WTC11 (cell line): ENCODE results near the gene ST8SIA4.

Experiments used
- ELF4 ChIP-seq: sonication (generic); formaldehyde crosslinking; IDR thresholded peaks from 2 replicates; pipeline ENCODE4 v1.8.1; 2022; ENCODE audit warnings: low read depth, mild to moderate bottlenecking, moderate library complexity, missing genetic modification reagents
- ZNF121 ChIP-seq: sonication (generic); formaldehyde crosslinking; IDR thresholded peaks from 2 replicates; pipeline ENCODE4 v1.8.0; 2023; ENCODE audit warnings: missing genetic modification reagents
- TF ChIP-seq, protein P1 (sequence below): fragments of 200-600 bp; IDR thresholded peaks from 2 replicates; pipeline ENCODE4 v1.8.0; 2022; ENCODE audit warnings: antibody characterized with exemption
- TF ChIP-seq, protein P2 (sequence below): sonication (generic); formaldehyde crosslinking; IDR thresholded peaks from 2 replicates; pipeline ENCODE4 v1.8.0; 2022; ENCODE audit warnings: mild to moderate bottlenecking, missing genetic modification reagents
- TF ChIP-seq, protein P3 (sequence below): sonication (generic); formaldehyde crosslinking; IDR thresholded peaks from 2 replicates; pipeline ENCODE4 v1.8.0; 2022; ENCODE audit warnings: mild to moderate bottlenecking, missing genetic modification reagents

DNA sequence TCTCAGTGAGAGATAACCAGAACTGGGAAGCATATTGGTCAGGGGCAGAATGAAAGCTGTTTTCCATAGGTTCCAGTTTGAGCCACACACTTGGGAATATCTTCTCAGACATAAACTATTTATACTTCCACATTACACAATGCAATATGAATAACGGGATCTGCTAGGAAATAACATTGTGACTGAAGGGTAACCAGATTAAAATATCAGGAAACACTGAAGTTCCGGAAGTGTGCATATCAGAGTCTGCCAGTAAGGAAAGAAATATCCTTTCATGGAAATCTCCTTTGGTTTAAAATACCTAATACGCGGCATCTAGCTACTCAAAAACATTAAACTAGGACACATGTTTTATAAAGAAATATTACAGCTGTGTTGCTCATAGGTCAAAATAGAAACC lies 56.3 kb downstream of the ST8SIA4 start:
- TF ChIP-seq ZNF121 (CRISPR knock-in tag) (no peak), ELF4 (CRISPR knock-in tag) (no peak)
- TF ChIP-seq, protein P1, sequence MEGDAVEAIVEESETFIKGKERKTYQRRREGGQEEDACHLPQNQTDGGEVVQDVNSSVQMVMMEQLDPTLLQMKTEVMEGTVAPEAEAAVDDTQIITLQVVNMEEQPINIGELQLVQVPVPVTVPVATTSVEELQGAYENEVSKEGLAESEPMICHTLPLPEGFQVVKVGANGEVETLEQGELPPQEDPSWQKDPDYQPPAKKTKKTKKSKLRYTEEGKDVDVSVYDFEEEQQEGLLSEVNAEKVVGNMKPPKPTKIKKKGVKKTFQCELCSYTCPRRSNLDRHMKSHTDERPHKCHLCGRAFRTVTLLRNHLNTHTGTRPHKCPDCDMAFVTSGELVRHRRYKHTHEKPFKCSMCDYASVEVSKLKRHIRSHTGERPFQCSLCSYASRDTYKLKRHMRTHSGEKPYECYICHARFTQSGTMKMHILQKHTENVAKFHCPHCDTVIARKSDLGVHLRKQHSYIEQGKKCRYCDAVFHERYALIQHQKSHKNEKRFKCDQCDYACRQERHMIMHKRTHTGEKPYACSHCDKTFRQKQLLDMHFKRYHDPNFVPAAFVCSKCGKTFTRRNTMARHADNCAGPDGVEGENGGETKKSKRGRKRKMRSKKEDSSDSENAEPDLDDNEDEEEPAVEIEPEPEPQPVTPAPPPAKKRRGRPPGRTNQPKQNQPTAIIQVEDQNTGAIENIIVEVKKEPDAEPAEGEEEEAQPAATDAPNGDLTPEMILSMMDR: no peak
- TF ChIP-seq, protein P2, sequence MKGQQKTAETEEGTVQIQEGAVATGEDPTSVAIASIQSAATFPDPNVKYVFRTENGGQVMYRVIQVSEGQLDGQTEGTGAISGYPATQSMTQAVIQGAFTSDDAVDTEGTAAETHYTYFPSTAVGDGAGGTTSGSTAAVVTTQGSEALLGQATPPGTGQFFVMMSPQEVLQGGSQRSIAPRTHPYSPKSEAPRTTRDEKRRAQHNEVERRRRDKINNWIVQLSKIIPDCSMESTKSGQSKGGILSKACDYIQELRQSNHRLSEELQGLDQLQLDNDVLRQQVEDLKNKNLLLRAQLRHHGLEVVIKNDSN: no peak
- TF ChIP-seq, protein P3, sequence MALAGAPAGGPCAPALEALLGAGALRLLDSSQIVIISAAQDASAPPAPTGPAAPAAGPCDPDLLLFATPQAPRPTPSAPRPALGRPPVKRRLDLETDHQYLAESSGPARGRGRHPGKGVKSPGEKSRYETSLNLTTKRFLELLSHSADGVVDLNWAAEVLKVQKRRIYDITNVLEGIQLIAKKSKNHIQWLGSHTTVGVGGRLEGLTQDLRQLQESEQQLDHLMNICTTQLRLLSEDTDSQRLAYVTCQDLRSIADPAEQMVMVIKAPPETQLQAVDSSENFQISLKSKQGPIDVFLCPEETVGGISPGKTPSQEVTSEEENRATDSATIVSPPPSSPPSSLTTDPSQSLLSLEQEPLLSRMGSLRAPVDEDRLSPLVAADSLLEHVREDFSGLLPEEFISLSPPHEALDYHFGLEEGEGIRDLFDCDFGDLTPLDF (CRISPR knock-in tag): no peak
